Neural progenitor cell (in vitro differentiated cells): ENCODE results near the gene CPB2. TPM values are rescaled to one million over a fixed set of nuclear protein-coding genes. Genes with fewer than 3 reads are reported as not detected.

Source experiments
- DNase-seq: peaks from one replicate; pipeline ENCODE4 v3.0.0-alpha.2; 2016; ENCODE audit warnings: low spot score
- H2AFZ ChIP-seq: fragments of 200-600 bp; sonication (generic); replicated peaks from 2 replicates; pipeline ENCODE4 v1.6.1; 2016; ENCODE audit warnings: antibody characterized with exemption
- H3F3A ChIP-seq: fragments of 200-600 bp; sonication (generic); 2 replicates; pipeline ENCODE4 v1.6.1; 2016; ENCODE audit warnings: antibody characterized with exemption, low read depth
- H3K27ac ChIP-seq: fragments of 200-600 bp; sonication (generic); 2 replicates; pipeline ENCODE4 v1.5.1; 2016; ENCODE audit warnings: mild to moderate bottlenecking
- H3K27me3 ChIP-seq: fragments of 200-600 bp; sonication (generic); 2 replicates; pipeline ENCODE4 v1.6.1; 2016; ENCODE audit warnings: mild to moderate bottlenecking, moderate library complexity
- H3K36me3 ChIP-seq: fragments of 200-600 bp; sonication (generic); 2 replicates; pipeline ENCODE4 v1.5.1; 2016
- H3K4me1 ChIP-seq: fragments of 200-600 bp; sonication (generic); 2 replicates; pipeline ENCODE4 v1.6.1; 2016; ENCODE audit warnings: mixed run types
- H3K4me2 ChIP-seq: fragments of 200-600 bp; sonication (generic); 2 replicates; pipeline ENCODE4 v1.6.1; 2016
- H3K4me3 ChIP-seq: fragments of 200-600 bp; sonication (generic); 2 replicates; pipeline ENCODE4 v1.5.1; 2016
- H3K79me2 ChIP-seq: fragments of 200-600 bp; sonication (generic); 2 replicates; pipeline ENCODE4 v1.6.1; 2016; ENCODE audit warnings: low read depth
- H3K9ac ChIP-seq: fragments of 200-600 bp; sonication (generic); 2 replicates; pipeline ENCODE4 v1.6.1; 2016
- H3K9me3 ChIP-seq: fragments of 200-600 bp; sonication (generic); 2 replicates; pipeline ENCODE4 v1.5.1; 2016; ENCODE audit warnings: low read depth
- H4K20me1 ChIP-seq: fragments of 200-600 bp; sonication (generic); 2 replicates; pipeline ENCODE4 v1.6.1; 2016; ENCODE audit warnings: low read depth
- H3K27ac Mint-ChIP-seq: 3 replicates; pipeline ENCODE4 v1.8.0; 2021; ENCODE audit warnings: mixed read lengths
- H3K27me3 Mint-ChIP-seq: 2 replicates; pipeline ENCODE4 v1.8.0; 2022; ENCODE audit warnings: low read depth, mild to moderate bottlenecking, inconsistent platforms, moderate library complexity, mixed read lengths; ENCODE audit not compliant: insufficient read depth
- H3K36me3 Mint-ChIP-seq: 3 replicates; pipeline ENCODE4 v1.8.0; 2021; ENCODE audit warnings: mixed read lengths
- H3K4me1 Mint-ChIP-seq: 3 replicates; pipeline ENCODE4 v1.8.0; 2021; ENCODE audit warnings: mixed read lengths
- H3K4me3 Mint-ChIP-seq: 3 replicates; pipeline ENCODE4 v1.8.0; 2021; ENCODE audit warnings: mild to moderate bottlenecking, moderate library complexity, mixed read lengths
- H3K9me3 Mint-ChIP-seq: 3 replicates; pipeline ENCODE4 v1.8.0; 2020; ENCODE audit warnings: mixed read lengths
- CTCF ChIP-seq: fragments of 200-600 bp; sonication (generic); IDR thresholded peaks from 2 replicates; pipeline ENCODE4 v1.5.1; 2017; ENCODE audit warnings: antibody characterized with exemption, mild to moderate bottlenecking
- EZH2 ChIP-seq: fragments of 200-600 bp; sonication (generic); IDR thresholded peaks from 2 replicates; pipeline ENCODE4 v1.6.1; 2017; ENCODE audit warnings: antibody characterized with exemption, mild to moderate bottlenecking, moderate library complexity
- EZH2phosphoT487 ChIP-seq: fragments of 200-600 bp; sonication (generic); IDR thresholded peaks from 2 replicates; pipeline ENCODE4 v1.6.1; 2017; ENCODE audit warnings: antibody characterized with exemption
- total RNA-seq: library from RNA; depleted of rRNA; stranded (reverse); fragments of >200 nt; gene quantifications from 2 replicates; pipeline ENCODE4 v1.2.3, GENCODE V29; 2015; ENCODE audit warnings: low replicate concordance

Gene CPB2
- total RNA-seq, 1 donor from 2014 or later, result not detected

- H3K27ac ChIP-seq, result no peak overlapping the region
- H3K36me3 ChIP-seq, result no peaks in the 10 kb centered on the region
- Mint-ChIP-seq H3K9me3 (no peaks in the 10 kb centered on the region), H3K4me3 (no peak overlapping the region), H3K4me1 (peaks cover 14% of the 10 kb centered on the region), H3K36me3 (no peaks in the 10 kb centered on the region), H3K27ac (no peak overlapping the region), H3K27me3 (no peaks in the 10 kb centered on the region)
- no peak overlapping the region for H3K4me3 ChIP-seq
- no peaks in the 10 kb centered on the region for H3K79me2 ChIP-seq
- no peak overlapping the region for H3K9ac ChIP-seq
- no peaks in the 10 kb centered on the region for H3F3A ChIP-seq
- no peak overlapping the region for H3K4me2 ChIP-seq
- H3K27me3 ChIP-seq, result no peaks in the 10 kb centered on the region
- H4K20me1 ChIP-seq, result no peaks in the 10 kb centered on the region
- no peak for DNase-seq
- no peak overlapping the region for H2AFZ ChIP-seq
- TF ChIP-seq EZH2 (no peak), EZH2phosphoT487 (no peak), CTCF (no peak)
- no peaks in the 10 kb centered on the region for H3K9me3 ChIP-seq
- H3K4me1 ChIP-seq, result no peaks in the 10 kb centered on the region
Measured at GRCh38 chr13:46102255-46102605, 2.6 kb downstream of the CPB2 start.

- Histone ChIP-seq H3K79me2 (no peaks in the 10 kb centered on the region), H3K4me2 (no peak overlapping the region), H3K27ac (no peak overlapping the region), H3K27me3 (no peaks in the 10 kb centered on the region), H4K20me1 (no peaks in the 10 kb centered on the region), H3K9ac (no peak overlapping the region), H3K9me3 (no peaks in the 10 kb centered on the region), H3F3A (no peaks in the 10 kb centered on the region), H3K4me3 (no peak overlapping the region), H2AFZ (no peak overlapping the region), H3K36me3 (no peaks in the 10 kb centered on the region), H3K4me1 (no peaks in the 10 kb centered on the region)
- no peaks in the 10 kb centered on the region for H3K36me3 Mint-ChIP-seq
- H3K4me1 Mint-ChIP-seq, result peaks cover 10% of the 10 kb centered on the region
- H3K4me3 Mint-ChIP-seq, result no peak overlapping the region
- no peaks in the 10 kb centered on the region for H3K9me3 Mint-ChIP-seq
- DNase-seq, result no peak
- H3K27ac Mint-ChIP-seq, result no peak overlapping the region
- no peaks in the 10 kb centered on the region for H3K27me3 Mint-ChIP-seq
- TF ChIP-seq EZH2phosphoT487, result no peak
- no peak for TF ChIP-seq CTCF
- no peak for TF ChIP-seq EZH2
Measured at GRCh38 chr13:46101484-46102254, 3.2 kb downstream of the CPB2 start.

GRCh38 chr13:46101002-46101401 is 3.8 kb downstream of the CPB2 start:
- H3K79me2 ChIP-seq, result no peaks in the 10 kb centered on the region
- no peak overlapping the region for H3K27ac ChIP-seq
- no peaks in the 10 kb centered on the region for H3K27me3 Mint-ChIP-seq
- H3K9ac ChIP-seq, result no peak overlapping the region
- no peaks in the 10 kb centered on the region for H3F3A ChIP-seq
- H2AFZ ChIP-seq, result no peak overlapping the region
- H3K4me1 ChIP-seq, result no peaks in the 10 kb centered on the region
- no peaks in the 10 kb centered on the region for H4K20me1 ChIP-seq
- H3K27ac Mint-ChIP-seq, result no peak overlapping the region
- no peak overlapping the region for H3K4me2 ChIP-seq
- TF ChIP-seq EZH2phosphoT487 (no peak), EZH2 (no peak), CTCF (no peak)
- peaks cover 10% of the 10 kb centered on the region for H3K4me1 Mint-ChIP-seq
- H3K4me3 Mint-ChIP-seq, result no peak overlapping the region
- no peaks in the 10 kb centered on the region for H3K36me3 Mint-ChIP-seq
- H3K4me3 ChIP-seq, result no peak overlapping the region
- H3K9me3 ChIP-seq, result no peaks in the 10 kb centered on the region
- no peaks in the 10 kb centered on the region for H3K36me3 ChIP-seq
- no peaks in the 10 kb centered on the region for H3K27me3 ChIP-seq
- DNase-seq, result no peak
- H3K9me3 Mint-ChIP-seq, result no peaks in the 10 kb centered on the region
